DLD1 (cell line): ENCODE data around the gene STRN4.
"Not testable (repeated sequence)": the region's sequence is repeated elsewhere in the genome, so short reads cannot be mapped to it uniquely, and the experiment has no call there.

Experiments
- in situ Hi-C: cut with HindIII; loops from 2 replicates; pipeline ENCODE4 v1.10.0; 2017; ENCODE audit warnings: low sequenced_read_pairs

STRN4 gene

DNA sequence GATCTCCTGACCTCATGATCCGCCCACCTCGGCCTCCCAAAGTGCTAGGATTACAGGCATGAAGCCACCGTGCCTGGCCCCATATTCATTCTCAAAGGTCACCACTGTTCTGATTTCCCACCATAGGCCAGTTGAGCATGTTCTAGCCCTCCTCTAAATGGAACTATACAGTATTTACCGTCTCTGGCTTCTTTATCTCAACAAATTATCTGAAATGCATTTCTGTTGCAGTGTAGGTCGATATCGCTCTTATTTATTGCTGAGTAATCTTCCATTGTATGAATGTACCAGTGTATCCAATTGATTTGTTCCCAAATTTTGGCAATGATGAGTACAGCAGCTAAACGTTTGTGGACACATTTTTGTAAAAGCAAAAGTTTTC is 26.8 kb upstream of the STRN4 start:
- in situ Hi-C loops, result no loop called here

DNA sequence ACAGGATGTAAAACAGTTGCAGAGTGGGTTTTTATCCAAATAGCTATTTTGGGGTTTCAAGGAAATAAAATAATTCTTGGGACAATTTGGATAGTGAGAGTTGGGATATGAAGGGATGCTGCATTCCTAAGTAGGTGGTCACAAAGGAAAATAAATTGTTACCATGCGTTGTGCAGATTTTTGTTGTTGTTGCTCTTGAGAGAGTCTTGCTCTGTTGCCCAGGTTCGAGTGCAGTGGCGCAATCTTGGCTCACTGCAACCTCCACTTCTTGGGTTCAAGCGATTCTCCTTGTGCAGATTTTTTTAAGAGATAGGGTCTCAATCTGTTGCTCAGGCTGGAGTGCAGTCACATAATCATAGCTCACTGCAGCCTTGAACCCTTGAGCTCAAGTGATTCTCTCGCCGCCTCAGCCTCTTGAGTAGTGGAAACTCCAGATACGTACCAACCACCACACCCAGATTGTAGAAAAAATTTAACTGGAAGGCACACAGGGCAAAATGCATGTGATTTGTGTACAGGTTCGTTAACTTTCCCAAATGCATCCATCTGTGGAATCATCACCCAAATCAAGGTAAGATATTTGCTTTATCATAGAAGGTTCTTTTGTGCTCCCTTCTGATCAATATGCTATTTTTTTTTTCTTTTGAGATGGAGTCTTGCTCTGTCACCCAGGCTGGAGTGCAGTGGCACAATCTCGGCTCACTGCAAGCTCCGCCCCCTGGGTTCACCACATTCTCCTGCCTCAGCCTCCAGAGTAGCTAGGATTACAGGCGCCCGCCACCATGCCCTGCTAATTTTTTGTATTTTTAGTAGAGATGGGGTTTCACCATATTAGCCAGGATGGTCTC is 26.1 kb upstream of the STRN4 start:
- in situ Hi-C loops, result no loop called here

DNA sequence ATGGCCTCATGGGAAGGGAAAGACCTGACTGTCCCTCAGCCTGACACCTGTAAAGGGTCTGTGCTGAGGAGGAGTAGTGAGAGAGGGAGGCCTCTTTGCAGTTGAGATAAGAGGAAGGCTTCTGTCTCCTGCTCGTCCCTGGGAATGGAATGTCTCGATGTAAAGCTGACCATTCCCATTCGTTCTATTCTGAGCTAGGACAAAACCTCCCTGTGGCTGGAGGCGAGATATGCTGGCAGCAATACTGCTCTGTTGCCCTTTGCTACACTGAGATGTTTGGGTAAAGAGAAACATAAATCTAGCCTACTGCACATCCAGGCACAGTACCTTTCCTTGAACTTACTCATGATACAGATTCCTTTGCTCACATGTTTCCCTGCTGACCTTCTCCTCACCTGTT is 22.5 kb upstream of the STRN4 start:
- in situ Hi-C loops, result not testable (repeated sequence)

DNA sequence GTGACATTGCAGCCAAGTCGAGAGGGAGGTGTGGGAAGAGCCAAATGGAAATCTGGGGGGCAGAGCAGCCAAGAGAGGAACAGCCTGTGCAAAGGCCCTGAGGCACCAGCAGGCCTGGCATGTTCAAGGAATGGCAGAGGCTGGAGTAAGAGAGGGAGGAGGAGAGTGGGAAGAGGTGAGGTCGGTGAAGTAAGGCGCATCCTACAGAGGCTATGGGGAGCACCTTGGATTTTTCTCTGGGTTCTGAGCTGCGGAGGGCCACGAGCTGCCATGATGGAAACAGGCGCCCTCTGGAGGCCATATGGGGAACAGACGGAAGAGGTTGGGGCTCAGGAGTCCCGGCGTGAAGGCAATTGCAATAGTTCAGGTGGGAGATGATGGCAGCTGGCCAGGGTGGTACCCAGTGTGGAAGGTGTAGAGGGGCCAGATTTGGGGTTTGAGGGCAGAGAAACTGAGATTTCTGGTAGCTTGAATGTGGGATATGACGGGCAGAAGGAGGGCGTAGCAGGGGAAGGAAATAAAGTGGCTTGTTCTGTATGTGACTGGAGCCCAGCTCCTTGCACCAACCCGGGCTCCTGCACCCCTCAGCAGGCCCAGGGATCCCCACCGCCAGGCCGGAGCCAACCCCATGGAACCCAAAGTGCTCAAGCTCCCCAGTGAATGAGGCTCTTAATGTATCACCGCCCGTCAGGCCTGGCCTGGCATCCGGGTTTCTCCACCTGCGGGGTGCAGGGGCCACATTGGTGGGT is 20.5 kb upstream of the STRN4 start:
- in situ Hi-C loops, result no loop called here

DNA sequence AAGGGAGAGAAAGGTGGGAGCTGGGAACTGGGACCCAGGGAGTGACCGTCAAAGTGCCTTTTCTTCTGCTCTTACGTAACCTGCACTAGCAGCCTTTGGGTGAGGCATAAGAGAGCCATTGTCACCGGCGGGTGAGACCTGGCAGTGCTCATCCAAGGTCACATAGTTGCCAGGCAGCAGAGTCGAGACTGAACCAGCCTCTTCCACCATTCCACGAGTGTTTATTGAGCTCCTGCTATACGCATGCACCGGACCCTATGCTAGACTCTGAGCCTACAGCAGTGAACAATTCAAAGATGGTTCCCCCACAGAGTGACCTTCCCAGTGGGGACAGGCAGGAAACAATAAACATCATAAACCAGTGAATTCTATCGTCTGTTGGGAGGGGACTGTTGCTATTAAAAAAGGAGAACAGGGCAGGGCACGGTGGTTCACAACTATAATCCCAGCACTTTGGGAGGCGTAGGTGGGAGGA is 18.6 kb upstream of the STRN4 start:
- in situ Hi-C loops, result no loop called here

DNA sequence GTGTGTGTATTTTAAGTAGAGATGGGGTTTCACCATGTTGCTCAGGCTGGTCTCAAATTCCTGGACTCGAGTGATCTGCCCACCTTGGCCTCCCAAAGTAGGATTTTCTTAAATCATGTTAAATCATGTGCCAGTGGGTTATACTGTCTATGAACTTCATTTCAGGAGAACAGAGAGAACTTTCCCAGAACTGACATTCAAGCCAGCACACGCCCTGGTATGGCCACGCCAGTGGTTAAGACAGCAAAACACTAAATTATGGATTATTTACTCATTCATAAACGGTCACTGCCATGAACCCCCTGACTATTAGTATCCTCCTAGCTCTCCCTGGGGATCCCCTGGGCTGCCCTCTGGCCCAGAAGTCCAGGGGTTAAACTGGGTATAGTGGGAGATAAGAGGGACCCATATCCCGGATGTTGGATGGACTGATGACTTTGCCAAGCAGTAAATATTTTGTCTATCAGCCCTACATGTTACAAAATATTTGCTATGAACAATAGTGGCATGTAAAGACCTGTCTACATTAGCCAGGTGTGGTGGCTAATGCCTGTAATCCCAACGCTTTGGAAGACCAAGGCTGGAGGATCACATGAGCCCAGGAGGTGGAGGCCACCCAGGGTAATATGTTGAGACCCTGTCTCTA is 16.1 kb upstream of the STRN4 start:
- in situ Hi-C loops, result no loop called here

DNA sequence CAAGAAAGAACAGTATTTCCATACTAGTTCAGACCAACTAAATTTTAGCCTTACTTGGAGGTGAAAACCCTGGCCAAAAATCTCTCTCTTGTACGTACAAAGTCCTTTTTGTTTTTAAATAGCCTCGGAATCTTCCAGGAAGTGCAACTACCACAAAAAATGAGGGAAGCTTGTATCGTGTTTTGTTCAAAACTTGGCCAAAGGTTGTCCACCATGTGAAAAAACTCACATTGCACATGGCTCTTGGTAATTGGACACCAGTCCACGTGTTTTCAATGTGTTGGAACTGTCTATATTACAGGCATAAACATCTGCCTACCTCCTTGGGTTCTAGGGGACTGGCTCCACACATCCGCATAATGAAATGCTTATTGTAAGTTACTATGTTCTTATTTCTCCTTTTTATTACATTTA is 15.2 kb upstream of the STRN4 start:
- in situ Hi-C loops, result no loop called here

DNA sequence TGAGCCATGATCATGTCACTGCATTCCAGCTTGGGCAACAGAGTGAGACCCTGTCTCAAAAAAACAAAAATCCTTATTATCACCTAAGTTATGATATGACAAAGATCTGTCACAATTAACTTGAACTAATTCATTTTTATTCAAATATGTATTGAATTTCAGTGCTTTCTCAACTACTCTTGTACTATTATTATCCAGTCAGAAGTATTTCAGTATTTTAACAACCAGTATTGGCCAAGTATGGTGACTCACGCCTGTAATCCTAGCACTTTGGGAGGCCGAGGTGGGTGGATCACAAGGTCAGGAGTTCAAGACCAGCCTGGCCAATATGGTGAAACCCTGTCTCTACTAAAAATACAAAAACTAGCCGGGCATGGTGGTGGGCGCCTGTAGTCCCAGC is 14.6 kb upstream of the STRN4 start:
- in situ Hi-C loops, result not testable (repeated sequence)

DNA sequence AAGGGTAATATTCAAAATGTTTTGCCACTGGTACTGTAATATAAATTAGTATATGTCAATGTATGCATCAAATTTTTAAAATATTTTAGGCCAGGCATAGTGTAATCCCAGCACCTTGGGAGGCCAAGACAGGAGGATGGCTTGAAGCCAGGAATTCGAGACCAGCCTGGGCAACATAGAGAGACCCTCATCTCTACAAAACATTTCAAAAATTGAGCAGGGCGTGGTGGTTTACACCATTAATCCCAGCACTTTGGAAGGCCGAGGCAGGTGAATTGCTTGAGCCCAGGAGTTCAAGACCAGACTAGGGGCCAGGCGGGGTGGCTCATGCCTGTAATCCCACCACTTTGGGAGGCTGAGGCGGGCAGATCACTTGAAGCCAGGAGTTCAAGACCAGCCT is 14.1 kb upstream of the STRN4 start:
- in situ Hi-C loops, result no loop called here

DNA sequence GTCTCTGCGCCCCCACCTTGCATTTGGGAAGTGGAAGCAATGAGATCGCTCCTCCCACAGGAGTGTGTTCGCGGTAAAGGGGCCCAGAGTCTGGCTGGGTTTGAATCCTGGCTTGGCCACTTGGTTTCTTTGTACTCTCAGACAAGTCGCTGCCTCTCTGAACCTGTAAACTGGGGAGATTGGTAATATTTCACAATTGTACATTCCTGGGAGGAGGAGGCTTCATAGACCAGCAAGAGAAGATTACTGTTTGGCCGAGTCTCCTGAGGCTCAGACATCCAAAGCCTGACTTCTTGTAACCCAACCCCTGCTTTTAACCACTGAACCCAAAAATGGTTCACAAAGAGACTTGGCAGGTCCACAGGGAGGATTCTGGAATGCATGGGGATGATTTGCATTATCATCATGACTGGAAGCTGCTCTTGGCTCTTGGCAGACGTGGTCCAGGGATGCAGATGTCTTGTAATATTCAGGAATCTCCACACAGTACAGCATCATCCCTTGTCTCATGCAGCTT is 13.6 kb upstream of the STRN4 start:
- in situ Hi-C loops, result no loop called here

DNA sequence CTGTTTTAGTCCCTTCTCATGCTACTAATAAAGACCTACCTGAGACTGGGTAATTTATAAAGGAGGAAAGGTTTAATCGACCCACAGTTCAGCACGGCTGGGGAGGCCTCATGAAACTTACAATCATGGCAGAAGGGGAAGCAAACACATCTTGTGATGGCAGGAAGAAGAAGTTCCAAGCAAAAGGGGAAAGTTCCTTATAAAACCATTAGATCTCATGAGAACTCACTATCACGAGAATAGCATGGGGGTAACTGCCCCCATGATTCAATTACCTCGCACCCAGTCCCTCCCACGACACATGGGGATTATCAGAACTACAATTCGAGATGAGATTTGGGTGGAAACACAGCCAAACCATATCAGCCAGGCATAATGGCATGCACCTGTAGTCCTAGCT is 13.0 kb upstream of the STRN4 start:
- in situ Hi-C loops, result no loop called here

DNA sequence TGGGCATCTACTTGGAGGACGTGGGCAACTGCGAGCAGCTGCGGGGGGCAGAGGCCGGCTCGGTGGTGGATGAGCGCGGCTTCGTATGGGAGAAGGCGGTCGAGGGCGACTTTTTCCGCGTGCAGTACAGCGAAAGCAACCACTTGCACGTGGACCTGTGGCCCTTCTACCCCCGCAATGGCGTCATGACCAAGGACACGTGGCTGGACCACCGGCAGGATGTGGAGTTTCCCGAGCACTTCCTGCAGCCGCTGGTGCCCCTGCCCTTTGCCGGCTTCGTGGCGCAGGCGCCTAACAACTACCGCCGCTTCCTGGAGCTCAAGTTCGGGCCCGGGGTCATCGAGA is 10.3 kb upstream of the STRN4 start:
- in situ Hi-C loops, result no loop called here

DNA sequence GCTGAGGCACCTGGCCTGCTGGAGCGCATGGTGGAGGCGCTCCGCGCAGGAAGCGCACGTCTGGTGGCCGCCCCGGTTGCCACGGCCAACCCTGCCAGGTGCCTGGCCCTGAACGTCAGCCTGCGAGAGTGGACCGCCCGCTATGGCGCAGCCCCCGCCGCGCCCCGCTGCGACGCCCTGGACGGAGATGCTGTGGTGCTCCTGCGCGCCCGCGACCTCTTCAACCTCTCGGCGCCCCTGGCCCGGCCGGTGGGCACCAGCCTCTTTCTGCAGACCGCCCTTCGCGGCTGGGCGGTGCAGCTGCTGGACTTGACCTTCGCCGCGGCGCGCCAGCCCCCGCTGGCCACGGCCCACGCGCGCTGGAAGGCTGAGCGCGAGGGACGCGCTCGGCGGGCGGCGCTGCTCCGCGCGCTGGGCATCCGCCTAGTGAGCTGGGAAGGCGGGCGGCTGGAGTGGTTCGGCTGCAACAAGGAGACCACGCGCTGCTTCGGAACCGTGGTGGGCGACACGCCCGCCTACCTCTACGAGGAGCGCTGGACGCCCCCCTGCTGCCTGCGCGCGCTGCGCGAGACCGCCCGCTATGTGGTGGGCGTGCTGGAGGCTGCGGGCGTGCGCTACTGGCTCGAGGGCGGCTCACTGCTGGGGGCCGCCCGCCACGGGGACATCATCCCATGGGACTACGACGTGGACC is 9.7 kb upstream of the STRN4 start:
- in situ Hi-C loops, result no loop called here

DNA sequence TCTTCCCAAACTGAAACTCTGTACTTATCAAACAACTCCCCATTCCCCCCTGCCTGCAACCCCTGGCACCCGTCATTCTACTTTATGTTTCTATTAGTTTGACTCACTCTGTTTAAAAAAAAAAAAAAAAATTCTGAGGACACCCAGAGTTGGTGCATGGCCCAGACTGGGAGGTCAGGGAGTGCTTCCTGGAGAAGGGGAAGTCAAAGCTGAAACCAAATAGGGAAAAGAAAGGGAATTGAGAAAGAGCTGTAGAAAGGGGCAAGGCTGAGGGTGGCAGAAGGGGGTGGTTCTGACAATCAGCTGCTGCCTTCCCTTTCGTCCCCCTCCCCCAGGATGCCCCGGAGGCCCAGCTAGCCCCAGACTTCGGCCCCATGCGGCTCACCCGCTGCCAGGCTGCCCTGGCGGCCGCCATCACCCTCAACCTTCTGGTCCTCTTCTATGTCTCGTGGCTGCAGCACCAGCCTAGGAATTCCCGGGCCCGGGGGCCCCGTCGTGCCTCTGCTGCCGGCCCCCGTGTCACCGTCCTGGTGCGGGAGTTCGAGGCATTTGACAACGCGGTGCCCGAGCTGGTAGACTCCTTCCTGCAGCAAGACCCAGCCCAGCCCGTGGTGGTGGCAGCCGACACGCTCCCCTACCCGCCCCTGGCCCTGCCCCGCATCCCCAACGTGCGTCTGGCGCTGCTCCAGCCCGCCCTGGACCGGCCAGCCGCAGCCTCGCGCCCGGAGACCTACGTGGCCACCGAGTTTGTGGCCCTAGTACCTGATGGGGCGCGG is 9.0 kb upstream of the STRN4 start:
- in situ Hi-C loops, result no loop called here

DNA sequence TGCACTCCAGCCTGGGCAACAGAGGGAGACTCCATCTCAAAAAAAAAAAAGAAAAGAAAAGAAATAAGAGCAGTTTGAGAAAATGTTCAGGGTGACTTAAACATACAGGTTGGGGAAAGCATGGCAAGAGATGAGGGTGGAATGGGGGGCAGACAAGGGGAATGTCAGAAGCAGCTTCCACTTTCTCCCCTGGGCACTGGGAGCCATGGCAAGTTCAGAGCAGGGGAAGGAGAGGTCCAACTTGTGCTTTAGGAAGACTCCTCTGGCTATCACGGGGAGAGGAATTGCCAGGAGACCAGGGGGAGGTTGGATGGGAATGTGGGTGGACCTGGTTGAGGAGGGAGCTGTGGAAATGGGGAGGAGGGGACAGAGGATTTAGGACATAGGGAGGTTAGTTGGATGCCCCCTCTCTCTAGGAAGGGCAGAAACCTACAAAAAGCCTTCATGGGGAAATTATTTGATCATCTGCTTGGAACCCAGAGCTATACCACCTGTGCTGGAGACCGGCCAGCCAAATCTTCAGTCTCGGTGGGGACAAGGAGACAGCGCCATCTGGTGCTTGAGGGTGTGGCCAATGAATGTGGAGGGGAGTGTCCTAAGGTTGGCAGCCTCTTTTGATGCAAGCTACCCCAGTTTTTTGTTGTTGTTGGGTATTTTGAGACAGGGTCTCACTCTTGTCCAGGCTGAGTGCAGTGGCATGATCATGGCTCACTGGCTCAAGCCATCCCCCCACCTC is 7.3 kb upstream of the STRN4 start:
- in situ Hi-C loops, result no loop called here

DNA sequence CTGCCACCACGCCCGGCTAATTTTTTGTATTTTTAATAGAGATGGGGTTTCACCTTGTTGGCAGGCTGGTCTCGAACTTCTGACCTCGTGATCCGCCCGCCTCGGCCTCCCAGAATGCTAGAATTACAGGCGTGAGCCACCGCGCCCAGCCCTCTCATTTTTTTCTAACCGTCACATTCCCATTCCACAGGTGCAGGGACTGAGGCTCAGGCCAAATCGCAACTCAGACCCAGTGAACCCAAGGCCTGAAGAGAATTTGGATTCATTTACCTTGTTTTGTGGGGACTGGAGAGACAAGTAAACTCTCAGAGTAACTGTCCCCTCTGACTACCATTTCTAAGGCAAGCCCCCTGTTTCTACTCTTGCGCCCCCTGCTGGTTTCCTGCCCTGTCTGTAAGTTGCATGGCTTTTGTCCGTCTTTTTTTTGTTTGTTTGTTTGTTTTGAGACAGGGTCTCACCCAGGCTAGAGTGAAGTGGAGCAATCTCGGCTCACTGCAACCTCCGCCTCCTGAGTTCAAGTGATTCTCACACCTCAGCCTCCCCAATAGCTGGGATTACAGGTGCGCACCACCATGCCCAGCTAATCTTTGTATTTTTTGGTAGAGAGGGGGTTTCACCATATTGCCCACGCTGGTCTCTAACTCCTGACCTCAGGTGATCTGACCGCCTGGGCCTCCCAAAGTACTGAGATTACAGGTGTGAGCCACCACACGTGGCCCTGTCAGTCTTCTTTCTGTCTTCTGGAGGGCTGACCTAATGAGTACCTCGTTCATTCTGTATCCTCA is 2.3 kb upstream of the STRN4 start:
- in situ Hi-C loops, result loop anchor here (10.0 kb wide), 1 partner anchor 216 kb away; no protein-coding TSS in a partner anchor

DNA sequence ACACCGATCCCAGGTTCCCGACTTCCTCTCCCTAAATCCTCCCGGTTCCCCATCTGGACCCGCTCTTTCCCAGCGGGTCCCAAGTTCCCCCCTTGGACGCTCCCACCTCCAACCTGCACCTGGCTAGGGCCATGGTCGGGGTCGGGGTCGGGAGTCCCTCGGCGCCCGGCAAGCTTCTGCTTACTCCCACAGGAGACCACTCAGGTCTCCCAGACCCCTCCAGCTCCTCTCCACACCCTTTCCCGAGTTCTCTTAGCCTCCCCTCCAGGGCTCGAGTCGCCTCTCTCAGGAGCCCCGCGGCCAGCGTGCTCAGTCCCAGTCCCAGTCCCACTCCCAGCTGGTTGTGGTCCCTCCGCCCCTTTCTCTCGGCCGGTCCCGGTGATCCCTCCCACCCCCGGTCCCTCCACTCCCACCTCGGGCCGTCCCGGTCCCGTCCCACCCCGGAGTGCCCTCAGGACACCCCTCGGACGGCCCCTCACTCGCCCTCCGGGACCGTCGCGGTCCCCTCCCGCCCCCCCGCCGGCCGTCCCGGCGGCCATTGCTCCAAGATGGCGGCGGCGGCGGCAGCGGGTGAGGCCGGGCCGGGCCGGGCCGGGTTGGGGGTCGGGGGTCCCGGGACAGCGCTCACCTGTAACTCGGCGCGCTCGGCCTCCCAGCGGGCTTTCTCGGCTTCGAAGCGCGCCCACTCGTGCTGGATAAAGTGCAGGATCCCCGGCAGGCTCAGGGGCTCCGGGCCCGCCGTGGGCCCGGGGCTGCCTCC is 549 bp downstream of the STRN4 start, which contains the start of gene FKRP:
TSS of gene FKRP (plus strand) at position 537 of the 760 bp plus-strand sequence. CDS start 9,394 bp downstream, outside the sequence.
- in situ Hi-C loops, result loop anchor here (10.0 kb wide), 1 partner anchor 219 kb away; no protein-coding TSS in a partner anchor

DNA sequence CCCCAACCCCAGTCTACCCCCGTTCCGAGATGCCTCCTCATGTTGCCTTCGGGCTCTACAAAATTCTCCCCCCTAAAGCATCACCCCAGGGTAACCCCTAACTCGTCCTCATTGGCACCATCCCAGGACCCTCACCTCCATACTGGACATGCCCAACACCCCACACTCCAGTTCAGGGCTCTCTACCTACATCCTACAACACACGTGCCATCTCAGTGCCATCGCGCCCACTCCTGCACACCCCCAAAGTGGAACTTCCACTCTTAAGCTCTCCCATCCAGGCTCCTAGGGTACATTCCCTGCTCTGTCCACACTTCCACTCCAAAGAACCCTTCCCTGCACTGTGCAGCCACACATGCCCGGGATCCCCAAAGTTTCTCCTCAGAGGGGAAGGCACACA is 1.2 kb downstream of the STRN4 start:
- in situ Hi-C loops, result loop anchor here (10.0 kb wide), 1 partner anchor 220 kb away; no protein-coding TSS in a partner anchor
